IMR-90 (cell line): Measurements from ENCODE around the gene BRD1. TPM values are rescaled to one million over a fixed set of nuclear protein-coding genes. Genes with fewer than 3 reads are reported as not detected.

ENCODE experiments used
- ATAC-seq: fragments of 200-7000 bp; cut with Tn5 transposase; 2 replicates; pipeline ENCODE4 v1.9.1; 2020; ENCODE audit warnings: low read depth, mild to moderate bottlenecking, moderate library complexity
- BruUV-seq: library from RNA; stranded (reverse); fragments of 400-500 nt; replicated peaks from 2 replicates; lab custom pipeline; 2021; lab: Mats Ljungman, UMichigan
- CTCF ChIA-PET: fragments of 300-600 bp; formaldehyde crosslinking; extraction: SDS; loops from one replicate; lab custom pipeline; 2021; ENCODE audit warnings: antibody characterized with exemption; lab: Yijun Ruan, JAX
- POLR2A ChIA-PET: fragments of 300-600 bp; sonication (Branson Sonifier 250); formaldehyde crosslinking; loops from one replicate; lab custom pipeline; 2022; ENCODE audit warnings: antibody characterized with exemption; ENCODE audit not compliant: unreplicated experiment; lab: Charles Lee
- DNase-seq: peaks from one replicate; pipeline ENCODE4 v3.0.0; 2013
- H2AFZ ChIP-seq: replicated peaks from 2 replicates; pipeline ENCODE3; 2013; ENCODE audit warnings: low read length, mild to moderate bottlenecking; ENCODE audit not compliant: poor library complexity
- H2AK5ac ChIP-seq: 2 replicates; pipeline ENCODE4 v1.6.1; 2013; ENCODE audit warnings: low read depth, low read length, inconsistent platforms
- H2AK9ac ChIP-seq: replicated peaks from 2 replicates; pipeline ENCODE3; 2013; ENCODE audit warnings: mild to moderate bottlenecking, low read depth, low read length, moderate library complexity; ENCODE audit not compliant: poor library complexity
- H2BK120ac ChIP-seq: 2 replicates; pipeline ENCODE4 v1.6.1; 2013; ENCODE audit warnings: low read depth, low read length, inconsistent platforms
- H2BK15ac ChIP-seq: 3 replicates; pipeline ENCODE4 v1.6.1; 2013; ENCODE audit warnings: low read depth, low read length, inconsistent platforms
- H2BK20ac ChIP-seq: 2 replicates; pipeline ENCODE4 v1.6.1; 2013; ENCODE audit warnings: low read depth, mild to moderate bottlenecking, inconsistent platforms, low read length, moderate library complexity
- H2BK5ac ChIP-seq: 2 replicates; pipeline ENCODE4 v1.6.1; 2013; ENCODE audit warnings: mild to moderate bottlenecking, low read depth, low read length, inconsistent platforms; ENCODE audit not compliant: poor library complexity, severe bottlenecking
- H3K14ac ChIP-seq: replicated peaks from 2 replicates; pipeline ENCODE4 v1.6.1; 2013; ENCODE audit warnings: low read depth, low read length, inconsistent platforms
- H3K18ac ChIP-seq: 2 replicates; pipeline ENCODE4 v1.6.1; 2013; ENCODE audit warnings: low read depth, low read length, control low read depth
- H3K23ac ChIP-seq: 2 replicates; pipeline ENCODE4 v1.6.1; 2013; ENCODE audit warnings: low read depth, low read length, inconsistent platforms
- H3K27ac ChIP-seq: 2 replicates; pipeline ENCODE4 v1.5.1; 2013; ENCODE audit warnings: mild to moderate bottlenecking, control low read depth, low read length; ENCODE audit not compliant: insufficient read depth
- H3K27me3 ChIP-seq: 2 replicates; pipeline ENCODE4 v1.6.1; 2013; ENCODE audit warnings: low read length; ENCODE audit not compliant: control insufficient read depth, insufficient read depth
- H3K36me3 ChIP-seq: 2 replicates; pipeline ENCODE4 v1.6.1; 2013; ENCODE audit warnings: low read length, mixed read lengths; ENCODE audit not compliant: control insufficient read depth, insufficient read depth
- H3K4ac ChIP-seq: 2 replicates; pipeline ENCODE4 v1.6.1; 2013; ENCODE audit warnings: low read depth, low read length, inconsistent platforms
- H3K4me1 ChIP-seq: 2 replicates; pipeline ENCODE4 v1.6.1; 2013; ENCODE audit warnings: low read length, mixed read lengths; ENCODE audit not compliant: control insufficient read depth, insufficient read depth
- H3K4me2 ChIP-seq: 2 replicates; pipeline ENCODE4 v1.6.1; 2013; ENCODE audit warnings: low read depth, mild to moderate bottlenecking, control low read depth, low read length, moderate library complexity
- H3K4me3 ChIP-seq: 2 replicates; pipeline ENCODE4 v1.5.1; 2013; ENCODE audit warnings: low read depth, mild to moderate bottlenecking, control low read depth, low read length, moderate library complexity; ENCODE audit not compliant: insufficient read depth
- H3K56ac ChIP-seq: 2 replicates; pipeline ENCODE4 v1.6.1; 2013; ENCODE audit warnings: low read length, inconsistent platforms; ENCODE audit not compliant: insufficient read depth; ENCODE audit errors: extremely low read depth
- H3K79me1 ChIP-seq, 2 experiments: 2 replicates each; pipeline ENCODE4 v1.6.1; 2013; ENCODE audit warnings: low read length in 2 of 2, inconsistent platforms in 1 of 2, low read depth in 1 of 2
- H3K9ac ChIP-seq: 2 replicates; pipeline ENCODE4 v1.6.1; 2013; ENCODE audit warnings: low read depth, low read length, control low read depth
- H3K9me1 ChIP-seq: 2 replicates; pipeline ENCODE4 v1.6.1; 2013; ENCODE audit warnings: low read length, inconsistent platforms; ENCODE audit not compliant: insufficient read depth
- H3K9me3 ChIP-seq: 2 replicates; pipeline ENCODE4 v1.6.1; 2013; ENCODE audit warnings: low read length; ENCODE audit not compliant: control insufficient read depth, insufficient read depth
- H4K20me1 ChIP-seq: 2 replicates; pipeline ENCODE4 v1.6.1; 2013; ENCODE audit warnings: low read length, inconsistent platforms; ENCODE audit not compliant: insufficient read depth
- H4K5ac ChIP-seq: 2 replicates; pipeline ENCODE4 v1.6.1; 2013; ENCODE audit warnings: mild to moderate bottlenecking, low read depth, low read length, control low read depth
- H4K8ac ChIP-seq, 2 experiments: 2 replicates each; pipeline ENCODE4 v1.6.1; 2013; ENCODE audit warnings: low read depth in 2 of 2, low read length in 2 of 2, control low read depth in 1 of 2, inconsistent platforms in 1 of 2
- H4K91ac ChIP-seq: 2 replicates; pipeline ENCODE4 v1.6.1; 2013; ENCODE audit warnings: low read depth, low read length, inconsistent platforms; ENCODE audit not compliant: insufficient read depth
- MAZ ChIP-seq: IDR thresholded peaks from 2 replicates; pipeline ENCODE4 v1.6.1; 2012; ENCODE audit warnings: low read depth, mild to moderate bottlenecking, low read length, improper control_type of control experiment, moderate library complexity, borderline replicate concordance
- NFE2L2 ChIP-seq: fragments of 150-350 bp; IDR thresholded peaks from 2 replicates; pipeline ENCODE4 v1.6.1; 2016; ENCODE audit warnings: low read depth, mild to moderate bottlenecking, low read length
- RFX5 ChIP-seq: IDR thresholded peaks from 2 replicates; pipeline ENCODE4 v1.8.0; 2012; ENCODE audit warnings: low read depth, mild to moderate bottlenecking, low read length, moderate library complexity
- SMC3 ChIP-seq: fragments of 150-350 bp; IDR thresholded peaks from 2 replicates; pipeline ENCODE4 v1.6.1; 2016; ENCODE audit warnings: low read depth, mild to moderate bottlenecking, antibody characterized with exemption, low read length, moderate library complexity
- WGBS, 2 experiments: methylation state at CpG; one replicate each; pipeline versions ENCODE4 v1.1.5 to v1.1.7; 2013; ENCODE audit warnings: missing lambda C conversion rate in 2 of 2; ENCODE audit not compliant: insufficient read length in 1 of 2; ENCODE audit errors: extremely low coverage in 2 of 2; 5-methylcytosine and 5-hydroxymethylcytosine counted together
- dilution Hi-C: fragments of 300-500 bp; cut with HindIII; formaldehyde crosslinking; loops from one replicate; pipeline ENCODE4 v1.14.3; 2018; ENCODE audit warnings: low sequenced_read_pairs; ENCODE audit not compliant: unreplicated experiment
- in situ Hi-C: fragments of 300-500 bp; cut with MboI; formaldehyde crosslinking; loops from 3 replicates; pipeline ENCODE4 v1.14.3; 2019; ENCODE audit warnings: low sequenced_read_pairs, inconsistent platforms, mixed read lengths
- intact Hi-C: fragments of 100-400 bp; cut with micrococcal nuclease; formaldehyde crosslinking; loops from 2 replicates; pipeline ENCODE4 v1.10.0; 2022
- polyA plus RNA-seq, 3 experiments: library from polyadenylated mRNA; depleted of rRNA; stranded (reverse); fragments of >200 nt; gene quantifications; 2 replicates each; pipeline ENCODE4 v1.2.3, GENCODE V29; 2012; ENCODE audit warnings: low replicate concordance in 1 of 3
- total RNA-seq: library from RNA; depleted of rRNA; stranded (reverse); fragments of >200 nt; gene quantifications from 2 replicates; pipeline ENCODE4 v1.2.3, GENCODE V29; 2012
- TF ChIP-seq, protein P1 (sequence below): fragments of 150-350 bp; IDR thresholded peaks from 2 replicates; pipeline ENCODE4 v1.6.1; 2017; ENCODE audit warnings: mild to moderate bottlenecking, antibody characterized with exemption, low read length, low read depth
- TF ChIP-seq, protein P2 (sequence below): conservative IDR thresholded peaks from 2 replicates; pipeline ENCODE4 v1.5.1; 2012; ENCODE audit warnings: mild to moderate bottlenecking, low read depth, low read length, improper control_type of control experiment

Gene BRD1
- total and polyA plus RNA-seq, 2 of the 4 experiments (the other 2 are of a cell fraction): 10.0 to 10.6 TPM

DNA sequence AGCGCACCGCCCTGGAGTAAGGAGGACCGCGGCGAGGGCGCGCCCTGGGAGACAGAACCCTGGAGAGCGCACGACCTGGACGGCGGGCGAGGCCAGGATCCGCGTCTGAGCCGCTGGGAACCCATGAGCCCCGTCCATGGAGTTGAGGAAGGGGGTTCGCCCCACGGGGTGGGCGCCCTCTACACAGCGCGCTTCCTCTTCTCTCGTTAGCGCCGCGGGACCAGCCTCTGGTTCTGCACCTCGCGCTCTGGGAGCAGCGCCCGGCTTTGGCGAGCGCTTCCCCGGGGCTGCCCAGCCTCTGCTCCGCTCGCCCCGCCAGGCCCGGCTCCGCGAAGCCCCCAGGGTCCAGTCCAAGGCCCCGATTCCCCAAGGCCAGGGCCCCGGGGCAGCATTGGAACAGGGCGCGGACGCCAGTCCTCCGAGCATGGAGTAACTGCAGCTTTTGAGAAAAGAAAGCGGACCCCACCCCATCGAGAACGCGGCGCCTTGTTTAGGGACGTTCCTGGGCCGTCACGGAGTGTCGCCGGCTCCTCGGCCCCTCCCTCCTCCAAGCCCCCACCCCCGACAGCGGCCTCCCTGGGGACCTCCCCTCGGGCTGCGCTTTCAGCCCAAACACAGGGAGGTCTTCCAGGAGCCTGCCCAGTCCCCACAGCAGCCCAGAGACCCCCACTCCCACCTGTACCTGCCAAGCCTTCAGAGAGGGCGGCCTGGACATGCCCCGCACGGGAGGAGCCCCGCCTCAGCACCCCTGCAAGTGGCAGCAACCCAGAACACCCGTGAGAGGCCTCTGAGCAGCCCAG lies 56.2 kb downstream of the BRD1 start (continued):
- no peak for TF ChIP-seq RFX5

DNA sequence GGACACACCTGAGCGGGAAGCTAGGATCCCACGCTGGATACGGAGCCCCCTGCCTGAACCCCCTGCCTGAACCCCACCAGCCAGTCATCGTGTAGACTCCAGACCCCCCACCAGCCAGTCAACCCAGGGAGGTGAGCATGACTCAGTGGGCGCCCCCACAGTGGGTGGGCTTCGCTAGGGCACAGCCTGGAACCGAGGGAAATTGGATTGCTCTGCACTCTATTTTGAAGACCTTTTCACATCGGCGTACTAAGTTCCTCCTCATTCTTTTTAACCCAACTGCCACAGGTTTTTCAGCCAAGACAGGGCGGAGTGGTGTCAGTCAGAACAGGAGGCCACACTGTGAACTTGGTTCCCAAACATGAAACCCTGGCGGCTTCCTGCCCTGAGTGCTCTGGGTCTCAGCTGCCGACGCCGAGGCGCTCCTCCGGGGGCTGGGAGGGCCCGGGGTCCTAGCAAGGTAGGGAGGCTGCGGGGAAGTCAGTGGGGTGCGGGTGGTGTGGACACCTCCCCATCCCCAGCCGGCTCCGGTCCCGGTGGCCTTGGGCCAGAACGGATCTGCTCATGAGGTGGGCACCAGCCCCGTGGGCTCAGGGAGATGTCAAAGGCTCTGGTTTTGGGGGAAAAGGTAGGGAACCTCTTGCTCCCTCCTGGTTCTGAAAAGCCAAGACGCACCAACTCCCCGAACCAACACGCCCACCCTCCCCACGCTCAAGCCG lies 57.0 kb downstream of the BRD1 start:
- peaks cover 5% of the 10 kb centered on the region for H4K20me1 ChIP-seq
- peaks cover 28% of the 10 kb centered on the region for H3K36me3 ChIP-seq
- no peak overlapping the region for H3K4ac ChIP-seq
- H3K27me3 ChIP-seq: no peaks in the 10 kb centered on the region
- intact Hi-C loops (no loop called here), in situ Hi-C loops (no loop called here), dilution Hi-C loops (no loop called here)
- no peak overlapping the region for H3K14ac ChIP-seq
- H4K91ac ChIP-seq: no peak overlapping the region
- H3K27ac ChIP-seq: no peak overlapping the region
- no peak overlapping the region for H2AFZ ChIP-seq
- no peak overlapping the region for H2BK5ac ChIP-seq
- H3K56ac ChIP-seq: no peak overlapping the region
- no peak overlapping the region for H3K4me3 ChIP-seq
- H2AK5ac ChIP-seq: no peak overlapping the region
- no peak overlapping the region for H3K9ac ChIP-seq
- no peak overlapping the region for H2BK120ac ChIP-seq
- DNase-seq: no peak
- no peak for ATAC-seq
- no peak overlapping the region for H3K4me2 ChIP-seq
- H3K79me1 ChIP-seq: no peaks in the 10 kb centered on the region; a peak in 1 of 4 replicates
- TF ChIP-seq MAZ (no peak), NFE2L2 (no peak), SMC3 (no peak)
- TF ChIP-seq, protein P1, sequence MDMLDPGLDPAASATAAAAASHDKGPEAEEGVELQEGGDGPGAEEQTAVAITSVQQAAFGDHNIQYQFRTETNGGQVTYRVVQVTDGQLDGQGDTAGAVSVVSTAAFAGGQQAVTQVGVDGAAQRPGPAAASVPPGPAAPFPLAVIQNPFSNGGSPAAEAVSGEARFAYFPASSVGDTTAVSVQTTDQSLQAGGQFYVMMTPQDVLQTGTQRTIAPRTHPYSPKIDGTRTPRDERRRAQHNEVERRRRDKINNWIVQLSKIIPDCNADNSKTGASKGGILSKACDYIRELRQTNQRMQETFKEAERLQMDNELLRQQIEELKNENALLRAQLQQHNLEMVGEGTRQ: no peak
- TF ChIP-seq, protein P2, sequence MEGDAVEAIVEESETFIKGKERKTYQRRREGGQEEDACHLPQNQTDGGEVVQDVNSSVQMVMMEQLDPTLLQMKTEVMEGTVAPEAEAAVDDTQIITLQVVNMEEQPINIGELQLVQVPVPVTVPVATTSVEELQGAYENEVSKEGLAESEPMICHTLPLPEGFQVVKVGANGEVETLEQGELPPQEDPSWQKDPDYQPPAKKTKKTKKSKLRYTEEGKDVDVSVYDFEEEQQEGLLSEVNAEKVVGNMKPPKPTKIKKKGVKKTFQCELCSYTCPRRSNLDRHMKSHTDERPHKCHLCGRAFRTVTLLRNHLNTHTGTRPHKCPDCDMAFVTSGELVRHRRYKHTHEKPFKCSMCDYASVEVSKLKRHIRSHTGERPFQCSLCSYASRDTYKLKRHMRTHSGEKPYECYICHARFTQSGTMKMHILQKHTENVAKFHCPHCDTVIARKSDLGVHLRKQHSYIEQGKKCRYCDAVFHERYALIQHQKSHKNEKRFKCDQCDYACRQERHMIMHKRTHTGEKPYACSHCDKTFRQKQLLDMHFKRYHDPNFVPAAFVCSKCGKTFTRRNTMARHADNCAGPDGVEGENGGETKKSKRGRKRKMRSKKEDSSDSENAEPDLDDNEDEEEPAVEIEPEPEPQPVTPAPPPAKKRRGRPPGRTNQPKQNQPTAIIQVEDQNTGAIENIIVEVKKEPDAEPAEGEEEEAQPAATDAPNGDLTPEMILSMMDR: no peak
- ChIA-PET CTCF (no interaction called here), POLR2A (no interaction called here)
- no peak overlapping the region for H2BK20ac ChIP-seq
- no peak overlapping the region for H2AK9ac ChIP-seq
- H3K9me1 ChIP-seq: no peaks in the 10 kb centered on the region
- H3K9me3 ChIP-seq: peaks cover 2% of the 10 kb centered on the region; the same call in 1 of the 2 replicates
- H3K18ac ChIP-seq: no peak overlapping the region
- H2BK15ac ChIP-seq: no peak overlapping the region
- no TSS peak for BruUV-seq
- H4K8ac ChIP-seq: no peak overlapping the region
- H3K4me1 ChIP-seq: peaks cover 11% of the 10 kb centered on the region
- no peak overlapping the region for H4K5ac ChIP-seq
- no peak overlapping the region for H3K23ac ChIP-seq
- 73% methylated on average over 4 of the region's 29 CpGs; no CpG with 5 or more reads in 1 of the 2 experiments for WGBS, 2 experiments
